Left cardiac atrium (tissue), 4 donors: Measurements from ENCODE around the gene SCG5. TPM values are rescaled to one million over a fixed set of nuclear protein-coding genes. Genes with fewer than 3 reads are reported as not detected.

Experiments
- ATAC-seq, 2 donors: fragments of 200-7000 bp; cut with Tn5 transposase; one replicate each; pipeline ENCODE4 v1.9.1; 2020; ENCODE audit warnings: mild to moderate bottlenecking in 2 of 2, moderate library complexity in 2 of 2
- DNase-seq: peaks from one replicate; pipeline ENCODE4 v3.0.0-alpha.2; 2020
- intact Hi-C, 2 donors: fragments of 100-400 bp; cut with DNase I; formaldehyde crosslinking; loops; one replicate each; pipeline versions ENCODE4 v1.14.1 to v1.15.1; 2022 to 2023
- total RNA-seq, 2 donors: library from RNA; stranded (reverse); fragmentation: NEBNext Ultra II Directional; extraction: Animal tissue kit (Norgen Biotek cat#: 25700); gene quantifications; one replicate each; pipeline ENCODE4 v1.2.1, GENCODE V29; 2021
- donor health status: DM: no; HTN: yes; CAD: no.
- donor health status: DM: no; HTN: yes; CAD: no; lungs with severe emphysema.
- donor health status: DM: yes; HTN: yes; CAD: no.
- donor health status: Dilated cardiomyopathy.

Gene SCG5
- total RNA-seq, 2 donors from 2014 or later: 0.73 to 0.91 TPM

- intact Hi-C loops: no loop called here
- no peak for ATAC-seq
- DNase-seq: no peak
Observed at GRCh38 chr15:32716915-32717425, 75.5 kb downstream of the SCG5 start.

GRCh38 chr15:32717426-32718226 is 76.1 kb downstream of the SCG5 start, which contains the start of gene GREM1:
Gene GREM1 (plus strand): TSS chr15:32718004. CDS start chr15:32730691, 12,687 bp downstream.
- DNase-seq (no peak), ATAC-seq (no peak)
- intact Hi-C loops: no loop called here

- no peak for ATAC-seq
- no peak for DNase-seq
- intact Hi-C loops: no loop called here
Observed at GRCh38 chr15:32718227-32718820, 76.8 kb downstream of the SCG5 start.

GRCh38 chr15:32718821-32719716 is 77.6 kb downstream of the SCG5 start:
- ATAC-seq: peak in 1 of 2 donors; percentile 27
- intact Hi-C loops: no loop called here

GRCh38 chr15:32721596-32721995 is 80.1 kb downstream of the SCG5 start:
- ATAC-seq (no peak), DNase-seq (no peak)
- intact Hi-C loops: no loop called here

More at GRCh38 chr15:32718821-32719716, 77.6 kb downstream of the SCG5 start:
- no peak for DNase-seq

- DNase-seq (no peak), ATAC-seq (no peak)
- intact Hi-C loops: no loop called here
Observed at GRCh38 chr15:32722136-32722535, 80.6 kb downstream of the SCG5 start.

GRCh38 chr15:32723171-32723948 is 81.8 kb downstream of the SCG5 start:
- intact Hi-C loops: no loop called here
- DNase-seq (no peak), ATAC-seq (no peak)

- ATAC-seq (no peak), DNase-seq (no peak)
- intact Hi-C loops: no loop called here
Observed at GRCh38 chr15:32729700-32730395, 88.3 kb downstream of the SCG5 start.

GRCh38 chr15:32730677-32731654 is 89.5 kb downstream of the SCG5 start:
- DNase-seq (peak; percentile 27), ATAC-seq (peak in 1 of 2 donors; percentile 30)
- intact Hi-C loops: no loop called here

GRCh38 chr15:32732574-32733157 is 91.2 kb downstream of the SCG5 start:
- no peak for ATAC-seq
- no peak for DNase-seq
- intact Hi-C loops: no loop called here

- DNase-seq (no peak), ATAC-seq (no peak)
- intact Hi-C loops: no loop called here
Observed at GRCh38 chr15:32733281-32733680, 91.8 kb downstream of the SCG5 start.

GRCh38 chr15:32735989-32736700 is 94.6 kb downstream of the SCG5 start:
- intact Hi-C loops: no loop called here
- DNase-seq (no peak), ATAC-seq (no peak)

GRCh38 chr15:32736701-32737061 is 95.2 kb downstream of the SCG5 start:
- DNase-seq: no peak
- ATAC-seq: no peak
- intact Hi-C loops: no loop called here

- DNase-seq (no peak), ATAC-seq (no peak)
- intact Hi-C loops: no loop called here
Observed at GRCh38 chr15:32737304-32737703, 95.8 kb downstream of the SCG5 start.

GRCh38 chr15:32738666-32739065 is 97.2 kb downstream of the SCG5 start:
- intact Hi-C loops: no loop called here
- ATAC-seq: no peak

GRCh38 chr15:32739522-32740063 is 98.1 kb downstream of the SCG5 start:
- DNase-seq: no peak
- intact Hi-C loops: no loop called here
- ATAC-seq: no peak

More at GRCh38 chr15:32738666-32739065, 97.2 kb downstream of the SCG5 start:
- no peak for DNase-seq
